Measurements from ENCODE around the gene BMP7.

The BMP7 gene

GRCh38 chr20:57211406-57211805 is 55.0 kb downstream of the BMP7 start:
- no peak for DNase-seq (ENCODE audit: low read depth in 2 of 2)

- no peak for DNase-seq (ENCODE audit: low read depth in 2 of 2)
Observed at GRCh38 chr20:57210911-57211280, 55.5 kb downstream of the BMP7 start.

GRCh38 chr20:57210054-57210910 is 56.2 kb downstream of the BMP7 start:
- DNase-seq (ENCODE audit: low read depth in 2 of 2), result no peak

- DNase-seq (ENCODE audit: low read depth in 2 of 2), result no peak
Observed at GRCh38 chr20:57209413-57209812, 57.0 kb downstream of the BMP7 start.

GRCh38 chr20:57208198-57208597 is 58.2 kb downstream of the BMP7 start:
- no peak for DNase-seq (ENCODE audit: low read depth in 2 of 2)

GRCh38 chr20:57207251-57207650 is 59.2 kb downstream of the BMP7 start:
- DNase-seq (ENCODE audit: low read depth in 2 of 2), result no peak

- no peak for DNase-seq (ENCODE audit: low read depth in 2 of 2)
Observed at GRCh38 chr20:57205606-57206219, 60.7 kb downstream of the BMP7 start.

- no peak for DNase-seq (ENCODE audit: low read depth in 2 of 2)
Observed at GRCh38 chr20:57203986-57204385, 62.5 kb downstream of the BMP7 start.

- DNase-seq (ENCODE audit: low read depth in 2 of 2), result no peak
Observed at GRCh38 chr20:57203204-57203603, 63.2 kb downstream of the BMP7 start.

GRCh38 chr20:57202309-57202708 is 64.1 kb downstream of the BMP7 start:
- no peak for DNase-seq (ENCODE audit: low read depth in 2 of 2)

GRCh38 chr20:57200882-57201695 is 65.4 kb downstream of the BMP7 start:
- no peak for DNase-seq (ENCODE audit: low read depth in 2 of 2)

- DNase-seq (ENCODE audit: low read depth in 2 of 2), result no peak
Observed at GRCh38 chr20:57199656-57200405, 66.6 kb downstream of the BMP7 start.

- no peak for DNase-seq (ENCODE audit: low read depth in 2 of 2)
Observed at GRCh38 chr20:57198132-57199072, 68.0 kb downstream of the BMP7 start.

GRCh38 chr20:57197352-57198131 is 68.9 kb downstream of the BMP7 start:
- DNase-seq (ENCODE audit: low read depth in 2 of 2), result no peak

GRCh38 chr20:57195469-57196100 is 70.9 kb downstream of the BMP7 start:
- DNase-seq (ENCODE audit: low read depth in 2 of 2), result no peak

- no peak for DNase-seq (ENCODE audit: low read depth in 2 of 2)
Observed at GRCh38 chr20:57195023-57195422, 71.4 kb downstream of the BMP7 start.

- no peak for DNase-seq (ENCODE audit: low read depth in 2 of 2)
Observed at GRCh38 chr20:57194154-57194553, 72.3 kb downstream of the BMP7 start.

- DNase-seq (ENCODE audit: low read depth in 2 of 2), result no peak
Observed at GRCh38 chr20:57193094-57193493, 73.3 kb downstream of the BMP7 start.

- no peak for DNase-seq (ENCODE audit: low read depth in 2 of 2)
Observed at GRCh38 chr20:57192311-57192710, 74.1 kb downstream of the BMP7 start.

All from stimulated activated CD4-positive, alpha-beta T cell treated with anti-CD3 and anti-CD28 coated beads, Interleukin-15, amount 100 ng/mL, for 48 hours (primary cell).